ENCODE data around the gene PROSER3. TPM values are rescaled to one million over a fixed set of nuclear protein-coding genes. Genes with fewer than 3 reads are reported as not detected.

Gene PROSER3
- total and polyA plus RNA-seq, 2 donors (not counting 1 experiment from before 2014, with no cell fraction given): 3.8 to 8.1 TPM

GRCh38 chr19:35805526-35806102, 47.6 kb downstream of the PROSER3 start:
- Histone ChIP-seq H2AFZ (ENCODE audit: low read length) (no peak overlapping the region), H3K4me3 (replicated peaks in 1 of 4; ENCODE audit: control extremely low read depth in 1 of 4, insufficient read depth in 1 of 4, low read depth in 3 of 4, low read length in 4 of 4) (no peak overlapping the region), H3K4me1 (ENCODE audit: control insufficient read depth, extremely low read depth, insufficient read depth, low read length) (no peaks in the 10 kb centered on the region)

DNA sequence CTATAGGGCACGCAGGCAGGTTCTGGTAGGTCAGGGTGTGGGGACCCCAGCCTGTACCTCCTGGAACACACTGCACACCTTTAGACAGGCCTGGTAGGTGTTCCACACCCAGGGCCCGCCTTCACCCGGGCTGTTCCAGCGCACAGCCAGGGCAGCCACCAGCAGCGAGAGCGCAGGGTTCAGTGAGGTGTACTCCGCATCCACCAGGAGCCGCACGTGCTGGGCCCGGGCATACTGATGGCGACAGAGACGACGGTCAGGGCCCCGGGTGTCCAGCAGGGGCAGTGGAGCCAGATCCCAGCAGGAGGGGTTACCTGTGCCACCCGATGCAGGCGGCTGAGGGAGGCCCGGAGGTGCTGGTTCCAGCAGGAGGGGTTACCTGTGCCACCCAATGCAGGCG, 48.6 kb downstream of the PROSER3 start:
- Histone ChIP-seq H3K79me2 (ENCODE audit: control insufficient read depth, insufficient read depth, low read length) (no peaks in the 10 kb centered on the region), H3K9ac (ENCODE audit: insufficient read depth, low read length) (no peak overlapping the region), H2AFZ (ENCODE audit: low read length) (no peak overlapping the region), H3K4me2 (ENCODE audit: extremely low read depth, insufficient read depth, low read length) (no peak overlapping the region), H3K4me1 (ENCODE audit: control insufficient read depth, extremely low read depth, insufficient read depth, low read length) (no peaks in the 10 kb centered on the region), H3K4me3 (replicated peaks in 1 of 4; ENCODE audit: control extremely low read depth in 1 of 4, insufficient read depth in 1 of 4, low read depth in 3 of 4, low read length in 4 of 4) (no peak overlapping the region), H3K36me3 (ENCODE audit: control insufficient read depth, insufficient read depth, low read length) (no peaks in the 10 kb centered on the region), H3K27ac (ENCODE audit: insufficient read depth, low read length) (no peak overlapping the region), H3K27me3 (ENCODE audit: control insufficient read depth, insufficient read depth, low read length) (peaks cover 13% of the 10 kb centered on the region), H3K9me3 (ENCODE audit: control insufficient read depth, insufficient read depth, low read depth, low read length) (no peaks in the 10 kb centered on the region), H4K20me1 (ENCODE audit: control insufficient read depth, extremely low read depth, insufficient read depth, low read length) (no peaks in the 10 kb centered on the region)
- TF ChIP-seq, protein P1, sequence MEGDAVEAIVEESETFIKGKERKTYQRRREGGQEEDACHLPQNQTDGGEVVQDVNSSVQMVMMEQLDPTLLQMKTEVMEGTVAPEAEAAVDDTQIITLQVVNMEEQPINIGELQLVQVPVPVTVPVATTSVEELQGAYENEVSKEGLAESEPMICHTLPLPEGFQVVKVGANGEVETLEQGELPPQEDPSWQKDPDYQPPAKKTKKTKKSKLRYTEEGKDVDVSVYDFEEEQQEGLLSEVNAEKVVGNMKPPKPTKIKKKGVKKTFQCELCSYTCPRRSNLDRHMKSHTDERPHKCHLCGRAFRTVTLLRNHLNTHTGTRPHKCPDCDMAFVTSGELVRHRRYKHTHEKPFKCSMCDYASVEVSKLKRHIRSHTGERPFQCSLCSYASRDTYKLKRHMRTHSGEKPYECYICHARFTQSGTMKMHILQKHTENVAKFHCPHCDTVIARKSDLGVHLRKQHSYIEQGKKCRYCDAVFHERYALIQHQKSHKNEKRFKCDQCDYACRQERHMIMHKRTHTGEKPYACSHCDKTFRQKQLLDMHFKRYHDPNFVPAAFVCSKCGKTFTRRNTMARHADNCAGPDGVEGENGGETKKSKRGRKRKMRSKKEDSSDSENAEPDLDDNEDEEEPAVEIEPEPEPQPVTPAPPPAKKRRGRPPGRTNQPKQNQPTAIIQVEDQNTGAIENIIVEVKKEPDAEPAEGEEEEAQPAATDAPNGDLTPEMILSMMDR (conservative IDR thresholded peaks at IDR 0.05 in 1 of 2, IDR thresholded peaks at IDR 0.05 in 1 of 2; ENCODE audit: low read depth in 1 of 2, low read length in 2 of 2): no peak
- TF ChIP-seq EZH2 (IDR thresholded peaks at IDR 0.05; ENCODE audit: low read length, missing control alignments): no peak
- DNase-seq (ENCODE audit: low read depth in 2 of 2): no peak

More at GRCh38 chr19:35805526-35806102, 47.6 kb downstream of the PROSER3 start:
- no peaks in the 10 kb centered on the region for H4K20me1 ChIP-seq (ENCODE audit: control insufficient read depth, extremely low read depth, insufficient read depth, low read length)
- no peak for DNase-seq (ENCODE audit: low read depth in 2 of 2)
- H3K36me3 ChIP-seq (ENCODE audit: control insufficient read depth, insufficient read depth, low read length): no peaks in the 10 kb centered on the region
- H3K27me3 ChIP-seq (ENCODE audit: control insufficient read depth, insufficient read depth, low read length): peaks cover 11% of the 10 kb centered on the region
- H3K79me2 ChIP-seq (ENCODE audit: control insufficient read depth, insufficient read depth, low read length): no peaks in the 10 kb centered on the region
- H3K4me2 ChIP-seq (ENCODE audit: extremely low read depth, insufficient read depth, low read length): no peak overlapping the region
- no peaks in the 10 kb centered on the region for H3K9me3 ChIP-seq (ENCODE audit: control insufficient read depth, insufficient read depth, low read depth, low read length)
- no peak for TF ChIP-seq EZH2 (IDR thresholded peaks at IDR 0.05; ENCODE audit: low read length, missing control alignments)
- TF ChIP-seq, protein P1 (conservative IDR thresholded peaks at IDR 0.05 in 1 of 2, IDR thresholded peaks at IDR 0.05 in 1 of 2; ENCODE audit: low read depth in 1 of 2, low read length in 2 of 2): no peak
- H3K27ac ChIP-seq (ENCODE audit: insufficient read depth, low read length): no peak overlapping the region
- no peak overlapping the region for H3K9ac ChIP-seq (ENCODE audit: insufficient read depth, low read length)

GRCh38 chr19:35807633-35808032, 49.7 kb downstream of the PROSER3 start:
- no peaks in the 10 kb centered on the region for H3K79me2 ChIP-seq (ENCODE audit: control insufficient read depth, insufficient read depth, low read length)
- no peak for TF ChIP-seq EZH2 (IDR thresholded peaks at IDR 0.05; ENCODE audit: low read length, missing control alignments)
- TF ChIP-seq, protein P1 (conservative IDR thresholded peaks at IDR 0.05 in 1 of 2, IDR thresholded peaks at IDR 0.05 in 1 of 2; ENCODE audit: low read depth in 1 of 2, low read length in 2 of 2): no peak
- no peaks in the 10 kb centered on the region for H4K20me1 ChIP-seq (ENCODE audit: control insufficient read depth, extremely low read depth, insufficient read depth, low read length)
- H2AFZ ChIP-seq (ENCODE audit: low read length): no peak overlapping the region
- H3K4me2 ChIP-seq (ENCODE audit: extremely low read depth, insufficient read depth, low read length): no peak overlapping the region
- peaks cover 15% of the 10 kb centered on the region for H3K27me3 ChIP-seq (ENCODE audit: control insufficient read depth, insufficient read depth, low read length)
- H3K4me3 ChIP-seq (replicated peaks in 1 of 4; ENCODE audit: control extremely low read depth in 1 of 4, insufficient read depth in 1 of 4, low read depth in 3 of 4, low read length in 4 of 4): no peak overlapping the region
- H3K36me3 ChIP-seq (ENCODE audit: control insufficient read depth, insufficient read depth, low read length): no peaks in the 10 kb centered on the region
- no peak overlapping the region for H3K27ac ChIP-seq (ENCODE audit: insufficient read depth, low read length)
- no peak for DNase-seq (ENCODE audit: low read depth in 2 of 2)
- no peaks in the 10 kb centered on the region for H3K9me3 ChIP-seq (ENCODE audit: control insufficient read depth, insufficient read depth, low read depth, low read length)
- H3K9ac ChIP-seq (ENCODE audit: insufficient read depth, low read length): no peak overlapping the region
- no peaks in the 10 kb centered on the region for H3K4me1 ChIP-seq (ENCODE audit: control insufficient read depth, extremely low read depth, insufficient read depth, low read length)
